DMS79 (cell line): ENCODE measurements around the gene TOB1.
"Not testable (repeated sequence)": the region's sequence is repeated elsewhere in the genome, so short reads cannot be mapped to it uniquely, and the experiment has no call there.

Experiments
- DNase-seq: peaks from one replicate; lab custom pipeline; 2025; lab: John Stamatoyannopoulos, UW

Gene TOB1

DNA sequence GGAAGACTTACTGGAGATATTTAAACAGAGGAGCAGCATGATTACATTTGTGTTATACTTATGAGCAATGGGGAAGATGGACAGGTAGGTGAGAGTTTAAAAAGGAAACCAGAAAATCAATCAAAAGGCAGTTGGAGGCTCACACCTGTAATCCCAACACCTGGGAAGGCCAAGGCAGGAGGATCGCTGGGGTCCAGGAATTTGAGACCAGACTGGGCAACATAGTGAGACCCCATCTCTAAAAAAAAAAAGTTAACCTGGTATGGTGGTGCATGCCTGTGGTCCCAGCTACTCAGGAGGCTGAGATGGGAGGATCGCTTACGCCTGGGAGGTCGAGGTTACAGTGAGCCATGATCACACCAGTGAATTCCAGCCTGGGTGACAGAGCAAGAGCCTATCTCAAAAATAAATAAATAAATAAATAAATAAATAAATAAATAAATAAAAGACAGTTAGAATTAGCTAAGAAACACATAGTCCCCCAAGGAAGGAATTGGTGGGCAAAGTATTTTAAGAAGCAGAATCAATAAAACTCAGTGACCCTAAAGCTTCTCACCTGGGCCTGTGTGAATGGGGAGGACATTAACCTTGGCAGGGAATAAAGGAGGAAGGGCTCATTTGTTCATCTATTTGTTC, 32.3 kb upstream of the TOB1 start:
- no peak for DNase-seq

DNA sequence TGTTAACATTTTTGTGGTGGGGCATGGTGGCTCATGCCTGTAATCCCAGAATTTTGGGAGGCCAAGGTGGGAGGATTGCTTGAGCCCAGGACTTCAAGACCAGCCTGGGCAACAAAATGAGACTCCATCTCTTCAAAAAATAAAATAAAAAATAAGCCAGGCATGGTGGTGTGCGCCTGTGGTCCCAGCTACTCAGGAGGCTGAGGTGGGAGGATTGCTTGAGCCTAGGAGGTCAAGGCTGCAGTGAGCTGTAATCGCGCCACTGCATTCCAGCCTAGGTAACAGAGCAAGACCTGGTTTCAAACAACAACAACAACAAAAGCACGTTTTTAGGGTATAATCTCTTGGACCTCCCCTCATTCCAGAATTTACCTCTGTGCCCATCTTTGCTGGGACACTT, 28.4 kb upstream of the TOB1 start:
- DNase-seq: not testable (repeated sequence)

DNA sequence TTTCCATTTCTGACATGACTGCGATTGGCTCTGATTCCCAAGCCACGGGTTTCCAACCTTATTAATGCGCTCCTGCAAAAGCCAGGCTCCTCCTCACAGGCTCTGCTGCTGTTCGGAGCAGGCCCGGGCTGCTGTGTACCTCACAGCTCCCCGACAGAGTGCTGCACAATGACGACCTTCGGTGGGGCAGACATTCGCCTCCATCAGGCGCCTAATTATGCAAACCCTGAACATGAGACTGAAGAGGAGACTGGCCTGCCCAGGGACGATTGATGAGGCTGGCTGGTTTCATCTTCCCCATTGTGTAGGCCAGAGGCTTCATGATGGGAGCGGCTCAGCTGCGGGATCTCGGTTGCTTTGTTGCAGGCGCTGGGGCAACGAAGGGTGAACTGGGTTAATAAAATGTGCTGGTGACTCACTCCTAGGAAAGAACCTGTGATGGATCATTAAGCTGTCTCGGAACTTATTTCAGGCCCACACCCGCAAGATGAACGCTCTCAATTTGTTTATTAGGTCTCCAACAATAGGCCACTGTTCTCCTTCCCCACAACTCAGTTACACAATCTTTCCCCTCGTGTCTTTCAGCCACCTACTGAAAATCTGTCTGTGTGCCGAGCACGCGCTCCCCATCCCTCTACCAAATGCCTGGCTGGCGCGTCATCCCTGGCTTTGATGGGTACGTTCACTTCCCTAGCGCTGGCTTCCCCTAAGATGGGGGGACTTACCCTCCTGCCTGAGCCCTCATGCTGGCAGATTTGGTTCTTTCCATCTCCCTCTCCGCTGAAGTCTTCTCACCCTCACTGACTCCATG, 27.2 kb upstream of the TOB1 start:
- DNase-seq: no peak

DNA sequence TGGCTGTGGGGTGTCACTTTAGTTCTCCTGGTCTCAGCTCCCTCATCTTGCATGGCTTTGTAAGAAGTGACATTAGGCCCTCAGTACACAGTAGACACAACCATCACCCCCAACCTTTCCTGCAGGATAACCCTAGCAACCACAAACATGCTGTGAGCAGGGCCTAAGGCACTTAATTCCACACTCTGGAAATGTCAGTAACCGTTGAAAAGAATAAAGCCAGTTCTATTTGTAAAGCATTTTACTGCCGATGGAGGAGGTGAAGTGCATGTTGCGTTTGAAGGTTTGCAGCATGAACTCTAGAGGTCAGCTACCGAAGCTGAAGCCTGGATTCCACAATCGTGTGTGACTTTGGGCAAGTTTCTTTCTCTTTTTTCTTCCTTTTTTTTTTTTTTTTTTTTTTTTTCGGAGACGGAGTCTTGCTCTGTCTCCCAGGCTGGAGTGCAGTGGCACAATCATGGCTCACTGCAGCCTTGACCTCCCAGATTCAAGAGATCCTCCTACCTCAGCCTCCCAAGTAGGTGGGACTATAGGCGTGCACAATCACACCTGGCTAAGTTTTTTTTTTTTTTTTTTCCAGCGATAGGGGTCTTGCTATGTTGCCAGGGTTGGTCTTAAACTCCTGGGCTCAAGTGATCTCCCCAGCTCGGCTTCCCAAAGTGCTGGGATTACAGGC, 26.1 kb upstream of the TOB1 start:
- DNase-seq: no peak

DNA sequence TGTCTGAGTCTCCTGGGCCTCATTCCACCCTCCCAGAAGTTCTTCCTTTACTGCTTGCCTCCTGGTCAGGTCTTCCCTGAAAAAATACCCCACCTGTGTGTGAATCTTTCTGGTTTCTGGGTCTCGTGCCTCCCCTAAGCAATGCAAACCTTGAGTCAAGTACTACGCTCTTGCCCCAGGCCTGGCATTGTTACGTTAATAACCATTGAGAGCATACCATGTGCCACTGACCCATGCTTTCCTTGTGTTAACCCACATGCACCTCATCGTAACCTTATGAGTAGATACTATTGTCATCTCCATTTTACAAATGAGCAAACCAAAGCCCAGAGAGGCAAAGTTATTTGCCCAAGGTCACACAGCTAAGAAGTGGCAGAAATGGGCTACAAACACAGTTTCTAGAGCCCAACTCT, 25.4 kb upstream of the TOB1 start:
- no peak for DNase-seq

DNA sequence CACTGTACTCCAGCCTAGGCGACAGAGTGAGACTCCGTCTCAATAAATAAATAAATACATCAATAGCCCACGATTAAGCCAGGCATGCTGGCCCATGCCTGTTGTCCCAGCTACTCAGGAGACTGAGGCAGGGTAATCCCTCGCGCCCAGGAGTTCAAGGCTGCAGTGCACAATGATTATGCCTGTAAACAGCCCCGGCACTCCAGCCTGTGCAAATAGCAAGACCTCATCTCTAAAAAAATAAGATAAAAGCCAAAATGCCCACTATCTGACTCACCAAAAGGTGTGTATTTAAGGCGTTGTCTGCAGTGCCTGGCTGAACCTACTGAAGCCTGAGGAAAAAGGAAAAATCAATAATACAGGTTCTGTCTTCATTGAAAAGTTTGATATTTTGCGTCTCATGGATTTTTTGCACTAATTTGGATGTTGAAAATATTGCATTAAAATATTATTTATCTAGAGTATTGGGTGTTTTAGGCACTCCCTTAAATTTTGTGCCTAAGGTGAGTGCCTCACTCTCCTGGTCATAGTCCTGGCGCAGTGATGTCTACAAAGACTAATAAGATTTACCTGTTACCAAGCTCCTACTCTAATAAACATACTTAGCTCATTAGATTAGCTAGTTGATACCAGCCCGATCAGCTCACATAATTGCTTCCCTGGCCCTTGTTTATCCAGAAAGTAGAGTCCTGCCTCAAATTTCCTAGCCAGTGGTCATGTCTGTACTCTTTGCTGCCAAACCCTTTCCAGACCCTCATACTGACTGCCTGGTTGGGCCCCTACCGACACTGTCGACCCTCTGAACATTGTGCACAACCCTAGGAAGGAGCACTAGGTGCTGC, 24.7 kb upstream of the TOB1 start:
- DNase-seq: no peak

DNA sequence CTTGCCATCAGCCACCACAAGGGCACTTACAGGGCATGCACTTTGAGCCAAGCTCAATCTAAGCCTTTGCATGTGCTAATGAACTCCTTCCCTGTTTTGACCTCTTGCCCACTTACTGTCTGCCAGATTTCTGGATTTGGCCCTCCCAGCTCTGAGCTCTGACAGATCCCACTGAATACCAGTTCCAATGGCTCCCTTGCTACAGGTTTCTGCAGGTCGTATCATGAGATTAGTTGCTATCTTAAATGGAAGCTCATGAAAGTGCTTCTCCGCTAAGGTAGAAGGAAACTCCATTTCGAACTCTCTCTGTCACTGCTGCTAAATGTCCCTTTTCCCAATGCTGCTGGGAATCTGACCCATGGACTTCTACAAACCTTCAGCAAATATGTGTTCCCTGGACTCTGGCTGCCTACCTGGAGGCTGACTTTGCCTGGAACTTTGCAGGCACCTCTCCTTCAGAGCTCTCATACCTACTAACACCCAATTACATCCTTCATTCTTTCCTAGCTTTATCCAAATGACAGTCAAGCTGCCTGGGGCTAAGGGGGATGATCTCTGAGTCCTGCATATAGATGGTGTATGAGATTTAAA, 23.5 kb upstream of the TOB1 start:
- DNase-seq: no peak

DNA sequence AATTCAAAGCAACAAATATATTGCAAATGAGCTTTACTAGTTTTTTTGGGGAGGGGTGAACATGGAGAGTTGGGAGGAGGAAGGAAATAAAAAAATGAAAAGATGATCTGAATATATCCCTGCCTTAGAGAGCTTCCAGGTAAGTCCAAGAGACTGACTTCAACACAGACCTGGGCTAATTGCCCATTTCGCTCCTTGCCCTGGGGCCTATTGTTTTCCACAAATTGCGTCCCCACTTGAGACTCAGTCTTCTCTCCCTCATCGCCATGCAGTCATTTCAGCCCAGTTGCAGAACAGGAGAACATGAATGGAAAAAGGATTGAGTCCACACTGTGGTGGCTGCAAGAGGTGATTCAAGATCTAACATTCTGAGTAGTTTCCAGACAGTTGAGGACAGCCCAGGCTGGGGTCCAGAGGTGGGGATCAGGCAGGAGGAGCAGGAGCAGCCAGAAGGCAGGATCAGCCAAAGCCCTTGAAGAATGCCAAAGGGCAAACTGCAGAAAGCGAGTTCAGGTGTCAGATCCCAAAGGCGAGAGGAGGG, 21.6 kb upstream of the TOB1 start:
- DNase-seq: no peak

DNA sequence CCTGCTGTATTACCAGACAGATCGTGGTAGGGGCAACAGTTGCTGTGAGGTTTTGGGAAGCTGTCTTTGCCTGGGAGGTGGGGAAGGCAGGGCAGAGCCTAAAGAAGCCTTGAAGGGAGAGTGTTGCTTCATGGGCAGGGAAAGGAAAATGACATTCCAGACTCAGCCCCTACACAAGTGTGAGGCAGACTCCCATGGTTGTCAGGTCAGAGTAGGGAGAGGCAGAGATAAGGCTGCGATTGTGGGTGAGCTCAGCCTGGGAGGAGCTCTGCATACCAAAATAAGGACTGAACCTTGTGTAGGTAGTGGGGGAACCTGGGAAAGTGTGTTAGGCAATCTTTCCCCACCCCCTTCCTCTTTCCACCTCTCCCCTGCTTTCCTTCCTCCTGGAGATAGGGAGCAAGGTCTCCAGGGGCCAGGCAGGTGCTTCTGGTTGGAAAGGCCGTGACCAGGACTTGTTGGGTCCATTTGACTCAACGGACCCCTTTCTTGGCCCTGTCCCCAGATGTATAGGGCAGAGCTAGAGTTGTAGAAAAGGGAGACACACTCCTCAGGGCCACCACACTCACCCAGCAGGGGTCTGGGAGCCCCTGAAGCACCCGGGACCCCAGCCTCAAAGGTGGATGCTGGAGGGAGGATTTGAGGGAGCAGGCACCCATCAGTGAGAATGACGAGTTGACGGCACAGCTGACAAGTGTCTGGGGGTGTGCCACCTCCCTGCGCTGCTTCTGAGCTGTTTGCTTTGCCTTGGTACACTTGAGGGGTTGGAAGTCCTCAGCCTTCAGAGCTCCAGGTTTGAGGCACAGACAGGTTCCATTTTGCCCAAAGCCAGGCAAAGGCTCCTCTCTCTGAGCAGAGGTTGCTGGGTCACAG, 18.5 kb upstream of the TOB1 start:
- no peak for DNase-seq

DNA sequence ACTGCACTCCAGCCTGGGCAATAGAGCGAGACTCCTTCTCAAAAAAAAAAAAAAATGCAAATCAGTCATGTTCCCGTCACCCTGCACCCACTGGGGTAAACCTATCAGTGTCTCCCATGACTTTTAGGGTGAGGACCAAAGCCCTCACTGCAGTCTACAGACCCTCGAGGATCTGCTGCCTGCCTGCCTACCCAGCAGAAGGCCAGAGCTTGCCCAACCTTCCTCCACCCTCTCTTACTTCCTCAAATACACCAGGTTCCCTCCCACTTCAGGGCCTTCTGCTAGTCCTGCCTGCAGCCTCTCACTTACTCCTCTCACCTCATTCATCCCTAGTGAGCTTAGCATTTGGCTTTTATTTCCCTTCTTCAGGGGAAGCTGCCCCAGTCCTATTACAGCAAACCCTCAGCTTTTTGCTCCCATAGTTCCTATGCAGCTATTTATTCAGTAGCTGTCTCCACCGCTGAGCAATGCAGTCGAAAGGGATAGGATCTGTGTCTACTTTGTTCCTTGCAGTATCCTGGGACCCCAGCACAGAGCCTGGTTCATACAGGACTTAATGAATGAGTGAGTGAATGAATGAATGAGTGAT, 17.8 kb upstream of the TOB1 start:
- DNase-seq: no peak

DNA sequence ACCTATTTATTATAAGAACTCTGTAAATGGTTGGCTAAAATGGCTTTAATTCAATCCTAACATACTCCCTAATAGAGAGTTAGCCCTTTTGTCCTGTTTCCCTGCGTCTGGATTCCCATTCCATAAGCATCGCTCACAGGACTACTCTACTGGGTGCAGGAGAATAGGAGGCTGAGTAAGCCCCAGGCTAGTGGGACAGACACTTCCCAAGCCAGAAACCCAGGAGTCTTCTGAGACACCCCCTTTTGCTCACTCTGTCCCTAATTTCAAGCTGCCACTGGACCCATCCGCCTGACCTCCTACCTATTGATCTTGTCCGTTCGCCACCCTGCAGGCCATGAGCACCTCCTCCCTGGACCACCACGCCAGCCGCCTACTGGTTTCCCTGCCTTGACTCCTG, 16.7 kb upstream of the TOB1 start:
- DNase-seq: no peak

DNA sequence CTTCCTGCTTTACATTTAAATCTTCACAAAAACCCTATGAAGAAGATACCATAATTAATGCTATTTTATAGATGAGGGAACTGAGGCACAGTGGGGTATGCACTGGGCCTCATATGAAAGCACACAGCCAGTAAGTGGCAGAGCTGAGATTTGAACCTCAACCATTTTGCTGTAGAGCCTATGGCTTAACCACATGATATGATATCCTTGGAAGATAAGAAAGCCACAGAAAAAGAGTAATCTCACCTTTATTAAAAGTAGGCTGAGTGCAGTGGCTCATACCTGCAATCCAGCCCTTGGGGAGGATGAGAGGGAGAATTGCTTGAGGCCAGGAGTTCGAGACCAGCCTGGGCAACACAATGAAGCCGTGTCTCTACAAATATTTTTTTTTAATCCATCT, 15.0 kb upstream of the TOB1 start:
- DNase-seq: no peak

DNA sequence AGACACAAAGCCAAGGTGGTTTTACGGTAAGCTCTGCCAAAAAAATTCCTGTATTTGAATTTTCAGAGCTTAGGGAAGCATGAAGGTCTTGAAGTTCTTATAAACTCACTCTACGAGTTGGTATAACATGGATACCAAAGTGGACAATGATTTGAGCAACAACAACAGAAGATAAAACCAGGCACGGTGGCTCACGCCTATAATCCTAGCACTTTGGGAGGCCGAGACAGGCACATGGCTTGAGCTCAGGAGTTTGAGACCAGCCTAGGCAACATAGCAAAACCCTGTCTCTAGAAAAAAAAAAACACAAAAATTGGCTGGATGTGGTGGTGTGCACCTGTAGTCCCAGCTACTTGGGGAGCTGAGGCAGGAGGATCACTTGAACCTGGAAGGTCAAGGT, 12.9 kb upstream of the TOB1 start:
- DNase-seq: no peak

DNA sequence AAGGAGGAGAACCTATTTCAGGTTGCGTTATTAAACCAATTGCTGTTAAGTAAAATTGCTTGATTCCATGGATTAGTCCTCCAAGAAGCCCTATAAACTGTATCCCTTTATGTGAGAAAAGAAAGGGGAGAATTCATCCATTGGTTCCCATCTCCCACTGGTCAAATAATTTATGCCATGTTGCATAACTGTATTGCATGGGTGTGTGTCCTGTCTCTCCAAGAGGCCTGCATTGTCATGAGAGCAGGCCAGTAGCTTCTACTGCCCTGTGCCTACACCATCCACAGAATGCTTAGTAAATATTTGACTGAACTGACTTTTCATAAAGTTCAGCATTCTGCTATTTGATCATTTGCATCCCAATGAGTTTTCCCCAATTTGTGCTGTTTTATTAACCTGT, 11.7 kb upstream of the TOB1 start:
- no peak for DNase-seq

DNA sequence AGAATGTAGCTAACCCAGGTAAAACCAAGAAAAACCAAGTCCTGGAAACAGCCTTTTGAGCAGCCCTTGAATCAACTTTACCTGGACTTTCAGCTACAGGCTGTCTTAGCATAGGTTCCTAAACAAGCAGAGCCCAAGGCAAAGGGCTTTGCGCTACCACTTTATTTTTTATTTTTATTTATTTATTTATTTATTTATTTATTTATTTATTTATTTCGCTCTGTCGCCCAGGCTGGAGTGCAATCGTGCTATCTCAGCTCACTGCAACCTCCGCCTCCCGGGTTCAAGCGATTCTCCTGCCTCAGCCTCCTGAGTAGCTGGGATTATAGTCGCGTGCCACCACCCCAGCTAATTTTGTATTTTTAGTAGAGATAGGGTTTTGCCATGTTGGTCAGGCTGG, 10.9 kb upstream of the TOB1 start:
- not testable (repeated sequence) for DNase-seq

DNA sequence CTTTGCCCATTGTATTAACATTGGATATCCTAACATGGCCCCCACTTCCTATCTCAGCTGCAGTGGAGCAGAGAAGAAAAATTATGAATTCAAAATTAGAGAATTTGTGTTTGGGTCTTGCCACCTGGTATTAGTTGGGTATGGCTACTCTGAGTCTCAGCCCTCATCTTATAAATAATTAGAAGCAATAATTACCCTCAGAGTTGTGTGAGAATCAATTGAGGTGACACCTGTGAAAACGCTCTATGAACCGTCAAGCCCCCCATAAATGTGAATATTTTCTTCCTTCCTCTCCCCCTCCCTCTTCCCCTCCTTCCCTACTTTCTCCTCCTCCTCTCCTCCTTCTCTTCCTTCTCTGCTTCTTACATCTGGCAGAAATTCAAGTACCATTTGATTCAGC, 8.9 kb upstream of the TOB1 start:
- no peak for DNase-seq

DNA sequence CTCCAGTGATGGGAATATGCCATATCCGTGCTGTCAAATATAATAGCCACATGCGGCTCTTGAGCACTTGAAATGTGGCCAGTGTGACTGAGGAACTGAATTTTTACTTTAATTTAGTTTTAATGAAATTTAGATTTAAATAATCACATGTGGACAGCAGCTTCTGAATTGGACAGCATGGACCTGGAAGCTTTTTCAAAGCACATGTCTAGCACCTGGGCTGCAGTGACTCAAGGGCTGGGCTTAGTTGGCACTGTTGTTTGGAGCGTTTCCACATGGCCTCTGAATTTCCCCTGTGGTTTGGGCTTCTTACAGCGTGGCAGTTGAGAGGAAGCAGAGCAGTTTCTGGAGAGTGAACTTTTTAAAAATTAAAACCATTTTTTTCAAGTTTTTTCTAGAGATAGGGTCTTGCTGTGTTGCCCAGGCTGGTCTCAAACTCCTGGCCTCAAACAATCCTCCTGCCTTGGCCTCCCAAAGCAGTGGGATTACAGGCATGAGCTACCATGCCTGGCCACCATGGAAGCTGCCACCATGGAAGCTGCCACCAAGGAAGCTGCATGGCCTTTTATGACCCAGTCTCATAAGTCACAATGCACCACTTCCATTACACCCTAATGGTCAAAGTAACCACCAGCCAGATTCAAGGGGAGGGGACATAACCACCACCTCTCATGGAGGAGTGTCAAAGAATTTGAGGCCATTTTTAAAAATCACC, 6.7 kb upstream of the TOB1 start:
- DNase-seq: no peak

DNA sequence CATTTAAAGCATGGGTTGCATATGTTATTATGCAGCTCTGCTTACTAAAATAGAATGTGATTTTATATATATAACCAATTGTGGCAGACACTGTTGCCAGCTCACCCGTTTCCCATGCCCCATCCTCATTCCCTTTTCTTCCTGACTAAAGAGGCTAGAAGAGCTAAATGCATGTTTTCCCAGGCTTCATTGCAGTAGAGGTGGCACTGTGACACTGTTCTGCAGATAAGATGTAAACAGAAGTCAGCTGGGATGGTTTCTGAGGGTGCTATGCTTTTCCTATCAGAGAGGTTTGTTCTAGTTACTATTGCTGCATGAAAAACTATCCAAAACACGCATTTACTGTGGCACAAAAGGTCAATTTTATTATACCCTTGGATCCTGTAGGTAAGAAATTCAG, 5.7 kb upstream of the TOB1 start:
- DNase-seq: no peak

DNA sequence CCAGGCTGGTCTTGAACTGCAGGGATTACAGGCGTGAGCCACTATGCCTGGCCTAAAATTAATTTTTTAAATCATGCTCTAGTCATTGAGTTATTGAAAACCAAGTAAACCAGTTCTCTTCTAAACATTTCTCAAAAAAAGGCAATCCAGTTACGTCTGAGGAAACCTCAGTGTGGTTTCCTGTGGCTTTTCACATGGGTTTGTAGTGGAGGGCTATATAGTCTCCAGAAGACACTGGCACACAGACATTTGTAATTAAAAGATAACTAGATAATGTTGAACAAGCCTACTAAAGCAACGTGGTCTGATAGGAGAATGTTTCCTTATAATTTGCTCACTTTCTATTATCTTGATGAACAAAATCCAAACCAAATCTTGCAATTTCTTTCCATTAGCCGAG, 5.2 kb upstream of the TOB1 start:
- no peak for DNase-seq

DNA sequence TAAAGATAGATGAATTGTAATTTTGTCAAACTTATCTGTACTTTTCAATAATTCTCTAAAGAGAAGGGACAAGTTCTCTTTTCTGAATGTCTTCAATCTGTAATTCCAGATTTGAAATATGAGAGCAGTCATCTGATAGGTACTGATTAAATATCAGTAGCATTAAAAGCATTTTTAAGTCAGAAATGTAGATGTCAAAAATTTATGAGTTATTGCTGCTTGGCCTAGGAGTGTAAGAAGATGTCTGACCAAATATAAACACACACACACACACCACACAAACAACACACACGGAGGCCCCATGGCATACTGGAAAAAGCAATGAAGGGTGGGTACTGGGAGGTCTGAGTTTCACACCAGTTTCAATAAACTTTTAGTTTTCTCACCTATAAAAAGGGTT, 2.4 kb upstream of the TOB1 start:
- DNase-seq: no peak
